GM03348 (cell line): Measurements from ENCODE around the gene BSPRY.

Experiments used
- DNase-seq: peaks from one replicate; pipeline ENCODE4 v3.0.0; 2012; ENCODE audit warnings: low spot score

The BSPRY gene

GRCh38 chr9:113349445-113350094, at the start of gene BSPRY:
BSPRY (plus strand) TSS chr9:113349541; CDS start chr9:113349580, 39 bp downstream.
- DNase-seq: peak; percentile 38

- DNase-seq: no peak
Observed at GRCh38 chr9:113299800-113300292, 49.5 kb upstream of the BSPRY start.

GRCh38 chr9:113301548-113301947, 47.8 kb upstream of the BSPRY start:
- no peak for DNase-seq

- DNase-seq: no peak
Observed at GRCh38 chr9:113302792-113303418, 46.4 kb upstream of the BSPRY start, which contains the start of gene RNF183. RNF183 (minus strand) TSS chr9:113303376; CDS start chr9:113298184, 5,192 bp downstream.

- no peak for DNase-seq
Observed at GRCh38 chr9:113306566-113306965, 42.8 kb upstream of the BSPRY start.

GRCh38 chr9:113307396-113307975, 41.9 kb upstream of the BSPRY start:
- DNase-seq: no peak

GRCh38 chr9:113309204-113309813, 40.0 kb upstream of the BSPRY start:
- DNase-seq: peak; percentile 78

GRCh38 chr9:113310538-113310937, 38.8 kb upstream of the BSPRY start:
- peak; percentile 16 for DNase-seq

GRCh38 chr9:113311961-113312360, 37.4 kb upstream of the BSPRY start:
- DNase-seq: no peak

GRCh38 chr9:113313261-113313660, 36.1 kb upstream of the BSPRY start:
- no peak for DNase-seq

GRCh38 chr9:113315231-113315630, 34.1 kb upstream of the BSPRY start:
- DNase-seq: no peak

GRCh38 chr9:113316030-113316429, 33.3 kb upstream of the BSPRY start:
- no peak for DNase-seq

GRCh38 chr9:113317777-113318176, 31.6 kb upstream of the BSPRY start:
- DNase-seq: peak; percentile 47

- DNase-seq: no peak
Observed at GRCh38 chr9:113319054-113319453, 30.3 kb upstream of the BSPRY start.

GRCh38 chr9:113320051-113320450, 29.3 kb upstream of the BSPRY start:
- DNase-seq: no peak

- DNase-seq: no peak
Observed at GRCh38 chr9:113322671-113323070, 26.7 kb upstream of the BSPRY start.

- DNase-seq: no peak
Observed at GRCh38 chr9:113326230-113326629, 23.1 kb upstream of the BSPRY start.

- no peak for DNase-seq
Observed at GRCh38 chr9:113328045-113328782, 21.1 kb upstream of the BSPRY start.

- DNase-seq: no peak
Observed at GRCh38 chr9:113331780-113332179, 17.6 kb upstream of the BSPRY start.

- no peak for DNase-seq
Observed at GRCh38 chr9:113337714-113338113, 11.6 kb upstream of the BSPRY start.

GRCh38 chr9:113340011-113340699, 9.2 kb upstream of the BSPRY start, which contains the start of gene WDR31:
WDR31 (minus strand) TSS chr9:113340275; CDS start chr9:113332022, 8,253 bp downstream.
- peak; percentile 97 for DNase-seq
